Measurements from ENCODE around the gene MXD4.

The MXD4 gene

GRCh38 chr4:2292646-2293108, 30.8 kb upstream of the MXD4 start:
- DNase-seq (ENCODE audit: low read depth in 3 of 3, low spot score in 1 of 3): no peak

- no peak for DNase-seq (ENCODE audit: low read depth in 3 of 3, low spot score in 1 of 3)
Observed at GRCh38 chr4:2291705-2292645, 30.1 kb upstream of the MXD4 start.

- DNase-seq (ENCODE audit: low read depth in 3 of 3, low spot score in 1 of 3): peak in 2 of 3 donors; percentile 38 to 59
Observed at GRCh38 chr4:2290974-2291704, 29.2 kb upstream of the MXD4 start.

GRCh38 chr4:2290488-2290887, 28.6 kb upstream of the MXD4 start:
- no peak for DNase-seq (ENCODE audit: low read depth in 3 of 3, low spot score in 1 of 3)

GRCh38 chr4:2289955-2290333, 28.0 kb upstream of the MXD4 start:
- DNase-seq (ENCODE audit: low read depth in 3 of 3, low spot score in 1 of 3): no peak

- DNase-seq (ENCODE audit: low read depth in 3 of 3, low spot score in 1 of 3): no peak
Observed at GRCh38 chr4:2289311-2289954, 27.5 kb upstream of the MXD4 start.

- DNase-seq (ENCODE audit: low read depth in 3 of 3, low spot score in 1 of 3): no peak
Observed at GRCh38 chr4:2288051-2288541, 26.2 kb upstream of the MXD4 start.

GRCh38 chr4:2287594-2287915, 25.6 kb upstream of the MXD4 start:
- no peak for DNase-seq (ENCODE audit: low read depth in 3 of 3, low spot score in 1 of 3)

GRCh38 chr4:2286904-2287593, 25.1 kb upstream of the MXD4 start:
- DNase-seq (ENCODE audit: low read depth in 3 of 3, low spot score in 1 of 3): no peak

- no peak for DNase-seq (ENCODE audit: low read depth in 3 of 3, low spot score in 1 of 3)
Observed at GRCh38 chr4:2285613-2286381, 23.9 kb upstream of the MXD4 start.

- DNase-seq (ENCODE audit: low read depth in 3 of 3, low spot score in 1 of 3): no peak
Observed at GRCh38 chr4:2284934-2285612, 23.2 kb upstream of the MXD4 start.

GRCh38 chr4:2284161-2284933, 22.4 kb upstream of the MXD4 start:
- no peak for DNase-seq (ENCODE audit: low read depth in 3 of 3, low spot score in 1 of 3)

- no peak for DNase-seq (ENCODE audit: low read depth in 3 of 3, low spot score in 1 of 3)
Observed at GRCh38 chr4:2283199-2283711, 21.3 kb upstream of the MXD4 start.

GRCh38 chr4:2281575-2282343, 19.9 kb upstream of the MXD4 start:
- peak in 2 of 3 donors; percentile 67 to 79 for DNase-seq (ENCODE audit: low read depth in 3 of 3, low spot score in 1 of 3)

GRCh38 chr4:2280531-2281300, 18.8 kb upstream of the MXD4 start:
- DNase-seq (ENCODE audit: low read depth in 3 of 3, low spot score in 1 of 3): no peak

- DNase-seq (ENCODE audit: low read depth in 3 of 3, low spot score in 1 of 3): no peak
Observed at GRCh38 chr4:2277956-2278355, 16.0 kb upstream of the MXD4 start.

Measured in stimulated activated CD4-positive, alpha-beta T cell treated with anti-CD3 and anti-CD28 coated beads, TNF-alpha, amount 100 ng/mL, for 1 hour (primary cell).